Measurements from ENCODE around the gene TRIP10.

GRCh38 chr19:6699935-6700334, 39.5 kb upstream of the TRIP10 start:
- no peak for TF ChIP-seq POLR2A (IDR thresholded peaks at IDR 0.05; ENCODE audit: low read depth, low read length)
- no peak for TF ChIP-seq USF2 (IDR thresholded peaks at IDR 0.05; ENCODE audit: low read depth, low read length)
- TF ChIP-seq CTCF (conservative IDR thresholded peaks at IDR 0.05; ENCODE audit: low read depth, low read length) = no peak
- no peak for TF ChIP-seq MAFK (IDR thresholded peaks at IDR 0.05; ENCODE audit: low read depth, low read length)
- TF ChIP-seq RAD21 (IDR thresholded peaks at IDR 0.05; ENCODE audit: low read length) = no peak
- TF ChIP-seq BHLHE40 (IDR thresholded peaks at IDR 0.05; ENCODE audit: low read depth, low read length) = no peak
- no peak for TF ChIP-seq FOS (IDR thresholded peaks at IDR 0.05; ENCODE audit: low read depth, low read length)
- no peak for TF ChIP-seq SMC3 (IDR thresholded peaks at IDR 0.05; ENCODE audit: low read depth, low read length)
- TF ChIP-seq ELK1 (IDR thresholded peaks at IDR 0.05; ENCODE audit: borderline replicate concordance, low read depth, low read length) = no peak
- TF ChIP-seq MXI1 (IDR thresholded peaks at IDR 0.05; ENCODE audit: borderline replicate concordance, low read depth, low read length) = no peak
- TF ChIP-seq CHD1 (IDR thresholded peaks at IDR 0.05; ENCODE audit: low read depth, low read length) = no peak
- TF ChIP-seq CEBPB (IDR thresholded peaks at IDR 0.05; ENCODE audit: low read depth, low read length) = no peak
- no peak for TF ChIP-seq NFE2L2 (IDR thresholded peaks at IDR 0.05; ENCODE audit: low read depth, low read length)
